ENCODE results near the gene SIPA1L3. TPM values are rescaled to one million over a fixed set of nuclear protein-coding genes. Genes with fewer than 3 reads are reported as not detected.
A peak's percentile ranks its signal among the peaks of the same experiment; 100 is the strongest.

SIPA1L3 gene
- total RNA-seq, 1 experiment from 2014 or later: 13.8 TPM

GRCh38 chr19:38142176-38143035 is 235.4 kb downstream of the SIPA1L3 start:
- no peak overlapping the region for H3K4me3 ChIP-seq
- H3K36me3 ChIP-seq: peaks cover 4% of the 10 kb centered on the region; the same call in 1 of the 2 replicates
- DNase-seq: peak; percentile 47
- H3K9me3 ChIP-seq: no peaks in the 10 kb centered on the region
- no peaks in the 10 kb centered on the region for H3K27me3 ChIP-seq

DNA sequence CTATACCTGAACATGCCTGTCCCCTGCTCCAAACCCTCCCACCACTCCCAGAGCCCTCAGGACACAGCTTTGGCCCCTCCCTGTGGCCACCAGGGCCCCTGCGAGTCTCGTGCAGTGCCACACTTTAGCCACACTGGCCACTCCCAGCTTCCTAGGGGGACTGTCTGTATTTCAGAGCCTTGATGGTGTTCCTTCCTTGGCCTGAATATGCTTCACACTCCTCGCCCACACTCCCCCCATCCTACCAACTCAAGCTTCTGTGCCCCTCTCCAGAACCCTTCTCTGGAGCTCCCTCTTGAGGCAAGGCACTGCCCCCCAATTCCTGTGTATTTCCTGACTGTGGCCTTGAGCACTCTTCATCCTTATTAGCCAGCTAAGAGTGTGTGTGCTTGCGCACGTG is 236.8 kb downstream of the SIPA1L3 start:
- Histone ChIP-seq H3K27me3 (no peaks in the 10 kb centered on the region), H3K36me3 (peaks cover 7% of the 10 kb centered on the region; the same call in 1 of the 2 replicates), H3K9me3 (no peaks in the 10 kb centered on the region), H3K4me3 (no peak overlapping the region)
- DNase-seq: no peak

DNA sequence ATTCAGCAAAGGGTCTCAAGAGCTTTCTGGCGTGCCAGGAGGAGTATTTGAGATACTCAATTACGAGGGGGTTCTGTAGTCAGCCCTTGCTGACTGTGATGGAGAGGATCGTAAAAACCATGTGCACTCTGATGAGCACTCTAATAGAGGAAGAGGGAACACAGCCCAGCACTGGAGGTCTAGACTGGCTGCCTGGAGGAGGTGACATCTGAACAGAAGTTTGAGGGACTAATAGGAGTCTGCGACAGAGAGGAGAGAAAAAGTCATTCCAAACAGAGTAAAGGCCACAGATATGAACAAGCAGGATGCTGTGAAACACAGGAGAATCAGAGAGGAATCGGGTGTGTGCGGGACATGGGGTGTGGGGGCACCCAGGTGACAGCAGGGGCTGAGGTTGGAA is 237.7 kb downstream of the SIPA1L3 start:
- no peaks in the 10 kb centered on the region for H3K9me3 ChIP-seq
- no peak overlapping the region for H3K4me3 ChIP-seq
- DNase-seq: no peak
- peaks cover 4% of the 10 kb centered on the region; the same call in 1 of the 2 replicates for H3K36me3 ChIP-seq
- H3K27me3 ChIP-seq: no peaks in the 10 kb centered on the region

GRCh38 chr19:38145623-38146022 is 238.6 kb downstream of the SIPA1L3 start:
- peaks cover 4% of the 10 kb centered on the region; the same call in 1 of the 2 replicates for H3K36me3 ChIP-seq
- no peaks in the 10 kb centered on the region for H3K27me3 ChIP-seq
- no peaks in the 10 kb centered on the region for H3K9me3 ChIP-seq
- no peak for DNase-seq
- H3K4me3 ChIP-seq: no peak overlapping the region

DNA sequence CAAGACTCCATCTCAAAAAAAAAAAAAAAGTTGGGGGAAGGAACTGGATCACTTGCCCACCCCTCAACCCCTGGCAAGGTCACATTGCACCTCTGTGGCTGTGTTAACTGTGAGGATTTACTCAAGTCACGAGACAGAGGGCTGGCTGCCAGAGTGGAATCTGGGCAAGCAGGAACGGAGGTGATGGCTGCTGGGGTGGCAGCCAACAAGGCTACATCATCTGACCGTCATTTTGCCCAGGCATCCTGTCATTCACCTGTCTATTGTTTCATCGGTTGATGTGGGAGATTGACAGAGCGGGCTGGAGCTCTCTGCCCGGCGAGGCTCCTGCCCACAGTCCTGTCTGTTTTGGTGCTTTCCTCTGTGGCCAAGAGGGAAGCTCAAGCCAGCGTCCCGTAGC is 241.3 kb downstream of the SIPA1L3 start:
- peaks cover 12% of the 10 kb centered on the region for H3K36me3 ChIP-seq
- H3K9me3 ChIP-seq: no peaks in the 10 kb centered on the region
- DNase-seq: no peak
- H3K4me3 ChIP-seq: no peak overlapping the region
- H3K27me3 ChIP-seq: no peaks in the 10 kb centered on the region

- H3K36me3 ChIP-seq: peaks cover 18% of the 10 kb centered on the region
- no peaks in the 10 kb centered on the region for H3K27me3 ChIP-seq
- DNase-seq: no peak
- no peak overlapping the region for H3K4me3 ChIP-seq
- H3K9me3 ChIP-seq: no peaks in the 10 kb centered on the region
Measured at GRCh38 chr19:38149661-38150061, 242.7 kb downstream of the SIPA1L3 start.

- peaks cover 26% of the 10 kb centered on the region for H3K36me3 ChIP-seq
- H3K27me3 ChIP-seq: no peaks in the 10 kb centered on the region
- DNase-seq: peak; percentile 19
- no peak overlapping the region for H3K4me3 ChIP-seq
- no peaks in the 10 kb centered on the region for H3K9me3 ChIP-seq
Measured at GRCh38 chr19:38151242-38151641, 244.2 kb downstream of the SIPA1L3 start.

DNA sequence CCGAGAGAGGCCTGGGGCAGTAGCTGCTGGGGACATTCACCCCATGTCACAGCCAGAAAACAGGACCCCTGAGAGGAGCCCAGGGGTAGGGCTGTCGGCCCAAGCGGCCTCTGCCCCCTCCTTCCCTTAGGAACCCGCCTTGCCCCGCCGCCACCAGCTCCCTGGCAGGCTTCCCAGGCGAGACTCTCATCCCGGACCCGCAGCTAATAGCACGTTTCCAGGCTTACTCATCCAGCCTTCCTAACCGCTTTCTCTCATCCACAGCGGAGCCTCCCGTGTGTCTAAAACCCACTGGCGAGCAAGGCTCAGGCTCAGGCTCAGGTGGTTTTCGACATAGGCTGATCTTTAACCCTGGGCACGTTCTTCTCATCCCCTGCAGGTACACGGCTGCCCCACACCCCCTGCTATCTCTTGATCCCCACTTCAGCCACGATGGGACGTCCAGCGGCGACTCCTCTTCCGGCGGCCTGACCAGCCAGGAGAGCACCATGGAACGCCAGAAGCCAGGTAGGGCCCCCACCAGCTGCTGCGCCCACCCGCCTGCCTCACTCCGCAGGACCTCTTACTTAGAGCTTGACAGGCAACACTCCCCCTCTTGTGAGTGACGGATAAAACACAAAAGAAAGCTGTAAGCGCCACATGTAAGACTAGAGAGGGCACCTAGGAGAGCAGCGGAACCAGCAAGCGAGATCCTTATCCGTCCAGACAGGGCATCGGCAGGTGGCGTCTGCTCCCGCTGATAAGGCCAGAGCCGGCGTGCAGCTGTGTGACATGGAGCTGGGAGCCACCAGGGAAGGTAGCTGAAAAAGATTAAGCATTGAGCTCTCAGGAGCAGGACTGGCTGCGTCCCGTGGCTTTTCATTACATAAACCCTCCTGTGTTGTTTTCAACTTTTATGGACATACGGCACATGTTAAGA is 245.7 kb downstream of the SIPA1L3 start:
- H3K27me3 ChIP-seq: no peaks in the 10 kb centered on the region
- H3K36me3 ChIP-seq: peaks cover 24% of the 10 kb centered on the region
- H3K9me3 ChIP-seq: no peaks in the 10 kb centered on the region
- H3K4me3 ChIP-seq: no peak overlapping the region
- peak; percentile 93 for DNase-seq

DNA sequence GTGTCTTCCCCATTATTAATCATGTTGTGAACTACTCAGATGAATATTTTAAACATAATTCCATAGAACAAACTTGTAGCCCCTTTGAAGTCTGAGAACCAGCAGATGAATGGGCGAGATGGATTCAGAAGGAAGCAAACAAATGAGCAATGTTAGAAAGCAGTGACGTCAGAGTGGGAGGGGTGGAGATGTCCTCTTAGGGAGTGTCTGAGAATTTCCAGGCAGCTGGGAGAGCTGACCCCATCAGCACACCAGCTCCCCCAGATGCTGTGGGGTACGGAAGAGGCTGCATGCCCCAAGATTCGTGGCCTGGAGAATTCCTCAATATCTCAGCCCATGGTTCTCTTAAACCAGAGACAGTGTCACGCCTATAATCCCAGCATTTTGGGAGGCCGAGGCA is 248.4 kb downstream of the SIPA1L3 start:
- Histone ChIP-seq H3K4me3 (no peak overlapping the region), H3K27me3 (no peaks in the 10 kb centered on the region), H3K9me3 (no peaks in the 10 kb centered on the region), H3K36me3 (peaks cover 23% of the 10 kb centered on the region)
- DNase-seq: no peak

- Histone ChIP-seq H3K36me3 (peaks cover 32% of the 10 kb centered on the region), H3K4me3 (no peak overlapping the region), H3K27me3 (no peaks in the 10 kb centered on the region), H3K9me3 (0 out of 2 replicates have a peak, but pooled peaks cover 4% of the 10 kb centered on the region)
- no peak for DNase-seq
Measured at GRCh38 chr19:38158730-38159129, 251.7 kb downstream of the SIPA1L3 start.

GRCh38 chr19:38162094-38162493 is 255.1 kb downstream of the SIPA1L3 start:
- 0 out of 2 replicates have a peak, but pooled peaks cover 4% of the 10 kb centered on the region for H3K9me3 ChIP-seq
- H3K36me3 ChIP-seq: peaks cover 28% of the 10 kb centered on the region
- H3K4me3 ChIP-seq: no peak overlapping the region
- H3K27me3 ChIP-seq: no peaks in the 10 kb centered on the region
- peak; percentile 44 for DNase-seq

DNA sequence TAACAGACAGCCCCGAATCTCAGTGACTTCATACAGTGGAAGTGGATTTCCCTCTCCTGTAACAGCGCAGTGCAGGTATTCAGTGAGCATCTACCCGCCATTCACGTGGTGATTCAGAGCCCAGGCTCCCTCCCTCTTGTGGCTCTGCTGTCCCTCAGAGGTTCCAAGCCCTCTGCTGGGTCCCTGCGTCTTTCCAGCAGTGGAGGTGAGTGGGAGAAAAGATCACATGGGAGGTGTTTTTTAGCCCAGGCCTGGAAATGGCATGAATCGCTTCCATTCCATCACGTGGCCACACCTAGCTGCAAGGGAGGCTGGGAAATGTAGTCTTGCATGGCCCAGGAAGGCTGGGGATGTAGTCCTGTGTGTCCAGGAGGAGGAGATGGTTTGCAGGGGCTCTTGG is 255.6 kb downstream of the SIPA1L3 start:
- no peak for DNase-seq
- Histone ChIP-seq H3K36me3 (peaks cover 28% of the 10 kb centered on the region), H3K4me3 (no peak overlapping the region), H3K27me3 (no peaks in the 10 kb centered on the region), H3K9me3 (0 out of 2 replicates have a peak, but pooled peaks cover 4% of the 10 kb centered on the region)

- no peak overlapping the region for H3K4me3 ChIP-seq
- no peak for DNase-seq
- H3K9me3 ChIP-seq: 0 out of 2 replicates have a peak, but pooled peaks cover 4% of the 10 kb centered on the region
- peaks cover 31% of the 10 kb centered on the region for H3K36me3 ChIP-seq
- H3K27me3 ChIP-seq: no peaks in the 10 kb centered on the region
Measured at GRCh38 chr19:38163419-38164290, 256.6 kb downstream of the SIPA1L3 start.

- H3K36me3 ChIP-seq: peaks cover 34% of the 10 kb centered on the region
- H3K4me3 ChIP-seq: no peak overlapping the region
- no peak for DNase-seq
- H3K27me3 ChIP-seq: no peaks in the 10 kb centered on the region
- H3K9me3 ChIP-seq: 0 out of 2 replicates have a peak, but pooled peaks cover 4% of the 10 kb centered on the region
Measured at GRCh38 chr19:38164526-38164925, 257.5 kb downstream of the SIPA1L3 start.

- no peak overlapping the region for H3K4me3 ChIP-seq
- H3K36me3 ChIP-seq: peaks cover 34% of the 10 kb centered on the region
- H3K27me3 ChIP-seq: no peaks in the 10 kb centered on the region
- H3K9me3 ChIP-seq: 0 out of 2 replicates have a peak, but pooled peaks cover 4% of the 10 kb centered on the region
- DNase-seq: no peak
Measured at GRCh38 chr19:38165335-38165734, 258.3 kb downstream of the SIPA1L3 start.

DNA sequence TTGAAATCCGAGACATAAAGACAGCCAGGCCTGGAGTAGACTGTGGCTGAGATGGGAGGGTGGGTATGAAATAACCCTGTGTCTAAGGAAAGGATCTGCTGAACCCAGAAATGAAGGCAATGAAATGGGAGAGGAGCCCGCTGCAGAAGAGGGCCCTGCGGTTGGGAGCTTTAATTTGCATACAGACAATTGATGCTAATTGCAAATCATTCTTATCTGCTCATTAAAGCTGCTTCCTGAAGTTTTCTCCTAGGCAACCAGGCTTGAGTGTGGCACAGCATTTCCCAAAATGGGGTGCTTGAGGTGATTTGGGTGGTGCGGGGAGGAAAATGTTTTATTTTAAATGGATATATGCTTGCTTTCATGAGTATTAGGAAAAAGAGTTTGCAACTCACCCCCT is 261.6 kb downstream of the SIPA1L3 start:
- Histone ChIP-seq H3K27me3 (no peaks in the 10 kb centered on the region), H3K36me3 (peaks cover 17% of the 10 kb centered on the region), H3K4me3 (no peak overlapping the region), H3K9me3 (no peaks in the 10 kb centered on the region; the same call in 1 of the 2 replicates)
- no peak for DNase-seq

Measured in MG63 (cell line).